Suprapubic skin (tissue), 4 donors: ENCODE measurements around the gene IQGAP3.

ENCODE experiments used
- CTCF ChIP-seq, 2 donors: fragments of 200-600 bp in 1 of 2; fragments of 450-650 bp in 1 of 2; sonication (generic) in 1 of 2; IDR thresholded peaks; one replicate each; pipeline ENCODE4 v1.5.1; 2016 to 2019; ENCODE audit warnings: antibody characterized with exemption in 2 of 2, mild to moderate bottlenecking in 1 of 2, moderate library complexity in 1 of 2
- EP300 ChIP-seq: sonication (generic); formaldehyde crosslinking; IDR thresholded peaks from one replicate; pipeline ENCODE4 v1.6.1; 2017; ENCODE audit warnings: antibody characterized with exemption
- POLR2A ChIP-seq, 2 donors: fragments of 450-650 bp; IDR thresholded peaks; one replicate each; pipeline ENCODE4 v1.6.1; 2017; ENCODE audit warnings: antibody characterized with exemption in 2 of 2, mild to moderate bottlenecking in 2 of 2, moderate library complexity in 2 of 2
- POLR2AphosphoS5 ChIP-seq, 3 donors: sonication (generic); formaldehyde crosslinking; IDR thresholded peaks; one replicate each; pipeline ENCODE4 v1.6.1; 2017; ENCODE audit warnings: antibody characterized with exemption in 3 of 3

GRCh38 chr1:156525856-156526489 lies 46.4 kb downstream of the IQGAP3 start:
- TF ChIP-seq POLR2AphosphoS5 (IDR thresholded peaks at IDR 0.05) = no peak
- no peak for TF ChIP-seq CTCF (IDR thresholded peaks at IDR 0.05)
- no peak for TF ChIP-seq EP300
- TF ChIP-seq POLR2A (IDR thresholded peaks at IDR 0.05) = no peak
